ENCODE measurements around the gene SIAE. TPM values are rescaled to one million over a fixed set of nuclear protein-coding genes. Genes with fewer than 3 reads are reported as not detected.

SIAE gene
- total and polyA plus RNA-seq, 2 of the 4 experiments (the other 2 are of a cell fraction): 4.7 to 12.0 TPM

- DNase-seq (no peak), ATAC-seq (ENCODE audit: low read depth) (no peak)
- no peak overlapping the region for H3K4me3 ChIP-seq (ENCODE audit: insufficient read depth, low read depth, low read length)
- 0 out of 2 replicates have a peak overlapping the region, but pooled peaks have one; percentile 35 for H2BK120ac ChIP-seq (ENCODE audit: low read depth, low read length)
- in situ Hi-C loops (cut with MboI; ENCODE audit: low sequenced_read_pairs): loop anchor here (10.0 to 25.0 kb wide), 2 partner anchors 192 to 944 kb away; partner anchors contain the start of gene STT3A
- 100% methylated on average over 1 of the region's 10 CpGs; no CpG with 5 or more reads in 1 of the 2 experiments for WGBS, 2 experiments (ENCODE audit: extremely low coverage in 2 of 2, insufficient read length in 1 of 2)
- dilution Hi-C loops (cut with HindIII; ENCODE audit: low sequenced_read_pairs, unreplicated experiment): no loop called here
- H4K5ac ChIP-seq (ENCODE audit: low read depth, low read length): 0 out of 2 replicates have a peak overlapping the region, but pooled peaks have one; percentile 15
- H3K27me3 ChIP-seq (ENCODE audit: control insufficient read depth, insufficient read depth, low read length): no peaks in the 10 kb centered on the region
- H3K56ac ChIP-seq (ENCODE audit: extremely low read depth, insufficient read depth, low read length): no peak overlapping the region
- no peak overlapping the region for H4K8ac ChIP-seq (ENCODE audit: low read depth in 2 of 2, low read length in 2 of 2)
- no peak overlapping the region for H2BK15ac ChIP-seq (ENCODE audit: low read depth, low read length)
- H2AFZ ChIP-seq (replicated peaks; ENCODE audit: low read length, poor library complexity): no peak overlapping the region
- no peak overlapping the region; the same call in 1 of the 2 replicates for H3K14ac ChIP-seq (replicated peaks; ENCODE audit: low read depth, low read length)
- no peaks in the 10 kb centered on the region for H3K9me3 ChIP-seq (ENCODE audit: control insufficient read depth, insufficient read depth, low read length)
- BruUV-seq (replicated peaks): no TSS peak
- peak overlapping the region; percentile 41 for H2BK5ac ChIP-seq (ENCODE audit: low read depth, low read length, poor library complexity, severe bottlenecking)
- peak overlapping the region; percentile 47; the same call in 1 of the 2 replicates for H2AK5ac ChIP-seq (ENCODE audit: low read depth, low read length)
- H4K20me1 ChIP-seq (ENCODE audit: insufficient read depth, low read length): no peaks in the 10 kb centered on the region; the same call in 1 of the 2 replicates
- H3K18ac ChIP-seq (ENCODE audit: low read depth, low read length): no peak overlapping the region
- peak overlapping the region; percentile 40; the same call in 1 of the 2 replicates for H3K4ac ChIP-seq (ENCODE audit: low read depth, low read length)
- peak overlapping the region; percentile 67 for H3K4me2 ChIP-seq (ENCODE audit: low read depth, low read length)
- no peak overlapping the region for H3K23ac ChIP-seq (ENCODE audit: low read depth, low read length)
- intact Hi-C loops (cut with micrococcal nuclease): loop anchor here (5.0 kb wide), 1 partner anchor 309 kb away; the partner anchor contains the start of gene CCDC15
- H3K27ac ChIP-seq (ENCODE audit: insufficient read depth, low read length): peak overlapping the region; percentile 27; the same call in 1 of the 2 replicates
- no peaks in the 10 kb centered on the region for H3K79me1 ChIP-seq (ENCODE audit: low read depth in 1 of 2, low read length in 2 of 2)
- CTCF ChIA-PET: interaction anchor here (0.9 to 2.6 kb wide), 4 partner anchors 9 to 229 kb away, joined by 3 to 10 read pairs (median 6); no protein-coding TSS in a partner anchor
- POLR2A ChIA-PET (ENCODE audit: unreplicated experiment): no interaction called here
- H2BK20ac ChIP-seq (ENCODE audit: low read depth, low read length): 0 out of 2 replicates have a peak overlapping the region, but pooled peaks have one; percentile 35
- H2AK9ac ChIP-seq (replicated peaks; ENCODE audit: low read depth, low read length, poor library complexity): no peak overlapping the region
- peaks cover 6% of the 10 kb centered on the region for H3K4me1 ChIP-seq (ENCODE audit: control insufficient read depth, insufficient read depth, low read length)
- no peak overlapping the region for H4K91ac ChIP-seq (ENCODE audit: insufficient read depth, low read depth, low read length)
- no peak overlapping the region; the same call in 1 of the 2 replicates for H3K9ac ChIP-seq (ENCODE audit: low read depth, low read length)
- H3K9me1 ChIP-seq (ENCODE audit: insufficient read depth, low read length): peaks cover 6% of the 10 kb centered on the region; the same call in 1 of the 2 replicates
- H3K36me3 ChIP-seq (ENCODE audit: control insufficient read depth, insufficient read depth, low read length): peaks cover 5% of the 10 kb centered on the region; the same call in 1 of the 2 replicates
- TF ChIP-seq RAD21 (IDR thresholded peaks at IDR 0.05; ENCODE audit: low read length) (no peak), FOS (IDR thresholded peaks at IDR 0.05; ENCODE audit: low read depth, low read length) (no peak), RCOR1 (IDR thresholded peaks at IDR 0.05; ENCODE audit: insufficient replicate concordance, low read length) (no peak), CEBPB (IDR thresholded peaks at IDR 0.05; ENCODE audit: low read depth, low read length) (no peak), CTCF (conservative IDR thresholded peaks at IDR 0.05; ENCODE audit: low read depth, low read length) (no peak), NFE2L2 (IDR thresholded peaks at IDR 0.05; ENCODE audit: low read depth, low read length) (no peak), USF2 (IDR thresholded peaks at IDR 0.05; ENCODE audit: low read depth, low read length) (no peak), POLR2A (IDR thresholded peaks at IDR 0.05; ENCODE audit: low read depth, low read length) (no peak), ELK1 (IDR thresholded peaks at IDR 0.05; ENCODE audit: borderline replicate concordance, low read depth, low read length) (no peak), BHLHE40 (IDR thresholded peaks at IDR 0.05; ENCODE audit: low read depth, low read length) (no peak), CHD1 (IDR thresholded peaks at IDR 0.05; ENCODE audit: low read depth, low read length) (no peak), MXI1 (IDR thresholded peaks at IDR 0.05; ENCODE audit: borderline replicate concordance, low read depth, low read length) (no peak), RFX5 (IDR thresholded peaks at IDR 0.05; ENCODE audit: low read depth, low read length) (no peak), SMC3 (IDR thresholded peaks at IDR 0.05; ENCODE audit: low read depth, low read length) (no peak), MAFK (IDR thresholded peaks at IDR 0.05; ENCODE audit: low read depth, low read length) (no peak)
Measured at GRCh38 chr11:124643042-124643604, 30.4 kb downstream of the SIAE start.
